Ovary (tissue), 9 donors: ENCODE data around the gene TJAP1. TPM values are rescaled to one million over a fixed set of nuclear protein-coding genes. Genes with fewer than 3 reads are reported as not detected.

Experiments
- DNase-seq, 5 donors: peaks; one replicate each; pipeline ENCODE4 v3.0.0-alpha.2; 2019 to 2020
- H3K27ac ChIP-seq, 2 donors: fragments of 200-600 bp; one replicate each; pipeline versions ENCODE4 v1.5.1 to v1.8.0; 2019 to 2022
- H3K27me3 ChIP-seq: fragments of 200-600 bp; one replicate; pipeline ENCODE4 v1.8.0; 2022
- H3K36me3 ChIP-seq: fragments of 200-600 bp; sonication (generic); one replicate; pipeline ENCODE4 v1.5.1; 2019
- H3K4me1 ChIP-seq: one replicate; pipeline ENCODE4 v1.8.1; 2013; ENCODE audit warnings: mild to moderate bottlenecking, moderate library complexity; ENCODE audit not compliant: insufficient read depth
- H3K4me3 ChIP-seq: fragments of 200-600 bp; sonication (generic); one replicate; pipeline ENCODE4 v1.5.1; 2017
- H3K9me3 ChIP-seq, 2 donors: fragments of 200-600 bp in 1 of 2; sonication (generic) in 1 of 2; one replicate each; pipeline versions ENCODE4 v1.5.1 to v1.8.1; 2013 to 2019; ENCODE audit warnings: mild to moderate bottlenecking in 1 of 2, moderate library complexity in 1 of 2
- EP300 ChIP-seq: sonication (generic); formaldehyde crosslinking; IDR thresholded peaks from one replicate; pipeline ENCODE4 v1.6.1; 2017; ENCODE audit warnings: antibody characterized with exemption
- POLR2A ChIP-seq: fragments of 450-650 bp; IDR thresholded peaks from one replicate; pipeline ENCODE4 v1.6.1; 2017; ENCODE audit warnings: antibody characterized with exemption, mild to moderate bottlenecking, moderate library complexity
- WGBS, 3 donors: extraction: QIAGEN DNeasy Blood & Tissue Kit in 1 of 3; methylation state at CpG; one replicate each; pipeline versions ENCODE4 v1.1.5 to v1.1.7; 2013 to 2017; 5-methylcytosine and 5-hydroxymethylcytosine counted together
- intact Hi-C, 4 donors: fragments of 100-400 bp; cut with DNase I; formaldehyde crosslinking; loops; one replicate each; pipeline versions ENCODE4 v1.11.0 to v1.15.1; 2022 to 2023
- polyA plus RNA-seq, 2 donors: library from polyadenylated mRNA; stranded (reverse); fragments of 200-250 nt in 1 of 2; fragments of 350-450 nt in 1 of 2; fragmentation: Illumina TruSeq in 1 of 2; extraction: RNeasy Lipid Tissue Mini Kit (QIAGEN cat#74804) in 1 of 2; gene quantifications; one replicate each; pipeline ENCODE4 v1.2.3, GENCODE V29; 2013 to 2014
- total RNA-seq, 7 donors: library from RNA; depleted of rRNA in 2 of 7; stranded (reverse); fragments of >200 nt in 2 of 7; fragmentation: NEBNext Ultra II Directional in 3 of 7; extraction: Animal tissue kit (Norgen Biotek cat#: 25700) in 3 of 7; gene quantifications; one replicate each; pipeline versions ENCODE4 v1.1.0 to v1.2.4, GENCODE V29; 2016 to 2023
- TF ChIP-seq, protein P1 (sequence below), 3 donors: fragments of 450-650 bp in 2 of 3; fragments of 200-600 bp in 1 of 3; IDR thresholded peaks; one replicate each; pipeline versions ENCODE4 v1.5.1 to v1.8.0; 2016 to 2022; ENCODE audit warnings: antibody characterized with exemption in 3 of 3, mild to moderate bottlenecking in 1 of 3
- donor health status: DM: no; HTN: no; CAD: no; lungs with moderate emphysema.
- donor health status: DM: no; HTN: no; CAD: no.
- donor health status: Bipolar disorder and iron deficiency.
- donor health status: DM: yes; HTN: yes; CAD: no.
- donor health status: DM: no; HTN: no; CAD: no.
- donor health status: DM: yes; HTN: yes; CAD: no.

TJAP1 gene
- total and polyA plus RNA-seq, 9 donors, result 12.9 to 44.8 (median 34.0) TPM

DNA sequence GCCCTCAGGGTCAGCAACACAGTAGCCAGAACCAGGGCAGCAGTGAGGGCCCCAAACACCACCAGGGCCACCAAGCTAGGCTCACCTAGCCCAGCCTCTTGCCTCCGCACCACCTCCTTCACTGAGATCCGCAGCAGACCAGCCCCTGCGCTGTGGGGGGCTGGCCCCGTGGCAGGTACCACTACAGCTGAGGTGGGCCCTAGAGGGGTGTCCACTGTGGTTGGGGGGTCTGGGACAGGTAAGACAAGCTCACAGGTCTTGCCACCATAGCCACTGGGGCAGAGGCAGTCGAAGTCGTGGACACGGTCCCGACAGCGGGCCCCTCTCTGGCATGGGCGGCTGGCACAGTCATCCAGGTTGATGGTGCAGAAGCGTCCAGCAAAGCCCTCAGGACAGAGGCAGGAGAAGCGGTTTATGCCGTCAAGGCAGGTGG, 26.7 kb upstream of the TJAP1 start:
- H3K27ac ChIP-seq, result no peak overlapping the region
- no peaks in the 10 kb centered on the region for H3K27me3 ChIP-seq
- intact Hi-C loops, result loop anchor here in 1 of 4 donors (5.0 kb wide), 1 partner anchor 57 kb away; no protein-coding TSS in a partner anchor
- DNase-seq, result peak in 1 of 5 donors; percentile 13
- TF ChIP-seq, protein P1, sequence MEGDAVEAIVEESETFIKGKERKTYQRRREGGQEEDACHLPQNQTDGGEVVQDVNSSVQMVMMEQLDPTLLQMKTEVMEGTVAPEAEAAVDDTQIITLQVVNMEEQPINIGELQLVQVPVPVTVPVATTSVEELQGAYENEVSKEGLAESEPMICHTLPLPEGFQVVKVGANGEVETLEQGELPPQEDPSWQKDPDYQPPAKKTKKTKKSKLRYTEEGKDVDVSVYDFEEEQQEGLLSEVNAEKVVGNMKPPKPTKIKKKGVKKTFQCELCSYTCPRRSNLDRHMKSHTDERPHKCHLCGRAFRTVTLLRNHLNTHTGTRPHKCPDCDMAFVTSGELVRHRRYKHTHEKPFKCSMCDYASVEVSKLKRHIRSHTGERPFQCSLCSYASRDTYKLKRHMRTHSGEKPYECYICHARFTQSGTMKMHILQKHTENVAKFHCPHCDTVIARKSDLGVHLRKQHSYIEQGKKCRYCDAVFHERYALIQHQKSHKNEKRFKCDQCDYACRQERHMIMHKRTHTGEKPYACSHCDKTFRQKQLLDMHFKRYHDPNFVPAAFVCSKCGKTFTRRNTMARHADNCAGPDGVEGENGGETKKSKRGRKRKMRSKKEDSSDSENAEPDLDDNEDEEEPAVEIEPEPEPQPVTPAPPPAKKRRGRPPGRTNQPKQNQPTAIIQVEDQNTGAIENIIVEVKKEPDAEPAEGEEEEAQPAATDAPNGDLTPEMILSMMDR (IDR thresholded peaks at IDR 0.05), result no peak
- TF ChIP-seq POLR2A (no peak), EP300 (no peak)
- no peak overlapping the region for H3K4me3 ChIP-seq
- H3K4me1 ChIP-seq, result peaks cover 1% of the 10 kb centered on the region
- no peaks in the 10 kb centered on the region for H3K36me3 ChIP-seq
- WGBS, 3 donors, result 87 to 93% (median 90%) methylated on average over 10 to 13 of the region's 13 CpGs
- peaks cover 0 to 7% of the 10 kb centered on the region in 2 donors for H3K9me3 ChIP-seq

- intact Hi-C loops, result loop anchor here in 1 of 4 donors (5.0 kb wide), 1 partner anchor 56 kb away; no protein-coding TSS in a partner anchor
- TF ChIP-seq POLR2A, result no peak
- TF ChIP-seq EP300, result no peak
- TF ChIP-seq, protein P1 (IDR thresholded peaks at IDR 0.05), result no peak
- Histone ChIP-seq H3K4me3 (no peak overlapping the region), H3K27ac (no peak overlapping the region), H3K27me3 (no peaks in the 10 kb centered on the region), H3K4me1 (peaks cover 1% of the 10 kb centered on the region), H3K36me3 (no peaks in the 10 kb centered on the region), H3K9me3 (peaks cover 0 to 8% of the 10 kb centered on the region in 2 donors)
- DNase-seq, result no peak
- 79 to 84% (median 81%) methylated on average over 4 of the region's 4 CpGs for WGBS, 3 donors
These were observed 26.0 kb upstream of the TJAP1 start for GRCh38 chr6:43451348-43451747.

DNA sequence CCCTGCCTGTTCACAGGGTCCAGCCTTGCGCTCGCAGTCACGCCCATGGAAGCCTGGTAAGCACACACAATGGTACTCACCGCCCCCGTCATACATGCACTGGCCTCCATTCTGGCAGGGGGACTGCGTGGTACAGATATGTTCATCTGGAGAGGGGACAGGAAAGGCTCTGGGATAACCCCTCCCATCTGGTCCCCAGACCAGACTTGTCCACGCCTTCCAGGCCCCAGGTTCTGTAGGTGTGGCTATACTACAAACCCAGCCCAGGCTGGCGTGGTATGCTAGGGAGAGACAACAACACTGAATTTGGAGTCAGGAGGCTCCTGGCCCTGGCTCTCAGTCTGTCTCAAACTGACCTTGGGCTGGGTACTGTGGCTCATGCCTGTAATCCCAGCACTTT, 25.4 kb upstream of the TJAP1 start:
- Histone ChIP-seq H3K4me1 (peaks cover 1% of the 10 kb centered on the region), H3K27ac (no peak overlapping the region), H3K9me3 (peaks cover 0 to 14% of the 10 kb centered on the region in 2 donors), H3K27me3 (no peaks in the 10 kb centered on the region), H3K4me3 (no peak overlapping the region), H3K36me3 (no peaks in the 10 kb centered on the region)
- peak in 1 of 5 donors; percentile 12 for DNase-seq
- intact Hi-C loops, result loop anchor here in 1 of 4 donors (5.0 kb wide), 1 partner anchor 55 kb away; no protein-coding TSS in a partner anchor
- 88 to 92% (median 89%) methylated on average over 8 of the region's 8 CpGs for WGBS, 3 donors
- no peak for TF ChIP-seq POLR2A
- TF ChIP-seq, protein P1 (IDR thresholded peaks at IDR 0.05), result no peak
- no peak for TF ChIP-seq EP300

DNA sequence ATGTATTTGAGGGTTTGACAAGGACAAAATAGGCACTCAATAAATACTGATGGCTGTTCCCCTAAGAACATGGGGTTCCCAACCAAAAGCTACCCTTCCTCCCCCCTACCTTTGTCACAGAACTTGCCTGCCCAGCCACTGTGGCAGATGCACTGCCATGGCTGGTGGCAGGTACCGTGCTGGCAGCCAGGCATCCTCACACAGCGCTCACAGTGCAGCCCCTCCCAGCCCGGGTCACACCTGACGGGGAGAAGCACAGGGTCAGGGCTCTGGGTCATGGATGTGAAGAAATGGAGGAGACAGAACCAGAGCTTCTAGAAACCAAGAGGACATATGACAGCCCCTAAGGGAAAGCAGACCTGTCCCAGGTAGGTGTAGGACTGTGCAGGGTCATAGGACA, 24.5 kb upstream of the TJAP1 start:
- no peaks in the 10 kb centered on the region for H3K27me3 ChIP-seq
- H3K36me3 ChIP-seq, result no peaks in the 10 kb centered on the region
- no peak overlapping the region for H3K27ac ChIP-seq
- no peak overlapping the region for H3K4me3 ChIP-seq
- peaks cover 1% of the 10 kb centered on the region for H3K4me1 ChIP-seq
- intact Hi-C loops, result loop anchor here in 1 of 4 donors (5.0 kb wide), 1 partner anchor 54 kb away; no protein-coding TSS in a partner anchor
- DNase-seq, result peak in 1 of 5 donors; percentile 13
- TF ChIP-seq, protein P1 (IDR thresholded peaks at IDR 0.05), result no peak
- TF ChIP-seq EP300 (no peak), POLR2A (no peak)
- H3K9me3 ChIP-seq, result peaks cover 0 to 14% of the 10 kb centered on the region in 2 donors
- WGBS, 3 donors, result 88% methylated on average over 4 of the region's 4 CpGs
